PC-9 (cell line): Measurements from ENCODE around the gene AIRE. TPM values are rescaled to one million over a fixed set of nuclear protein-coding genes. Genes with fewer than 3 reads are reported as not detected.

ENCODE experiments used
- BruUV-seq: library from RNA; stranded (reverse); fragments of 400-500 nt; replicated peaks from 2 replicates; lab custom pipeline; 2021; lab: Mats Ljungman, UMichigan
- CTCF ChIA-PET: fragments of 300-600 bp; sonication (Branson Sonifier 250); formaldehyde crosslinking; loops from one replicate; lab custom pipeline; 2022; ENCODE audit warnings: antibody characterized with exemption; lab: Charles Lee
- POLR2A ChIA-PET: fragments of 300-600 bp; sonication (Branson Sonifier 250); formaldehyde crosslinking; loops from one replicate; lab custom pipeline; 2022; ENCODE audit warnings: antibody characterized with exemption; ENCODE audit not compliant: unreplicated experiment; lab: Charles Lee
- DNase-seq, 2 experiments: peaks; one replicate each; pipeline versions ENCODE4 v3.0.0 to v3.0.0-alpha.2; 2015 to 2022; ENCODE audit warnings: mixed read lengths in 1 of 2
- H2AFZ ChIP-seq: fragments of 200-600 bp; sonication (generic); 2 replicates; pipeline ENCODE4 v1.8.1; 2017; ENCODE audit warnings: antibody characterized with exemption
- H3F3A ChIP-seq: fragments of 200-600 bp; sonication (generic); 2 replicates; pipeline ENCODE4 v1.8.1; 2017; ENCODE audit warnings: antibody characterized with exemption, mild to moderate bottlenecking, low read depth; ENCODE audit not compliant: insufficient read depth
- H3K27ac ChIP-seq: fragments of 200-600 bp; sonication (generic); 2 replicates; pipeline ENCODE4 v1.6.1; 2016; ENCODE audit warnings: mixed run types
- H3K27me3 ChIP-seq: fragments of 200-600 bp; sonication (generic); 2 replicates; pipeline ENCODE4 v1.6.1; 2016; ENCODE audit warnings: low read depth, mixed run types; ENCODE audit not compliant: insufficient read depth
- H3K36me3 ChIP-seq: fragments of 200-600 bp; sonication (generic); 2 replicates; pipeline ENCODE4 v1.6.1; 2016; ENCODE audit warnings: low read depth, mixed run types
- H3K4me1 ChIP-seq: fragments of 200-600 bp; sonication (generic); replicated peaks from 2 replicates; pipeline ENCODE4 v1.6.1; 2016; ENCODE audit warnings: mixed run types; ENCODE audit not compliant: insufficient read depth
- H3K4me2 ChIP-seq: fragments of 200-600 bp; sonication (generic); 2 replicates; pipeline ENCODE4 v1.6.1; 2017; ENCODE audit warnings: mixed run types
- H3K4me3 ChIP-seq: fragments of 200-600 bp; sonication (generic); 2 replicates; pipeline ENCODE4 v1.6.1; 2016; ENCODE audit warnings: mixed run types
- H3K79me2 ChIP-seq: fragments of 200-600 bp; sonication (generic); 2 replicates; pipeline ENCODE4 v1.6.1; 2017; ENCODE audit warnings: low read depth, mixed run types
- H3K9me2 ChIP-seq: fragments of 200-600 bp; sonication (generic); 2 replicates; pipeline ENCODE4 v1.8.1; 2017; ENCODE audit warnings: mild to moderate bottlenecking; ENCODE audit not compliant: insufficient read depth
- H3K9me3 ChIP-seq: fragments of 200-600 bp; sonication (generic); 2 replicates; pipeline ENCODE4 v1.8.1; 2016; ENCODE audit warnings: low read depth; ENCODE audit not compliant: insufficient read depth
- H4K20me1 ChIP-seq: fragments of 200-600 bp; sonication (generic); 2 replicates; pipeline ENCODE4 v1.8.1; 2017; ENCODE audit not compliant: insufficient read depth
- EZH2 ChIP-seq: fragments of 200-600 bp; sonication (generic); IDR thresholded peaks from 2 replicates; pipeline ENCODE4 v1.8.0; 2017; ENCODE audit warnings: antibody characterized with exemption, low read depth
- intact Hi-C: fragments of 100-400 bp; cut with micrococcal nuclease; formaldehyde crosslinking; loops from one replicate; pipeline ENCODE4 v1.10.0; 2022; ENCODE audit not compliant: unreplicated experiment
- total RNA-seq: library from RNA; stranded (reverse); gene quantifications from 2 replicates; pipeline ENCODE4 v1.2.3, GENCODE V29; 2021
- TF ChIP-seq, protein P1 (sequence below): fragments of 200-600 bp; sonication (generic); conservative IDR thresholded peaks from 2 replicates; pipeline ENCODE4 v1.6.1; 2017; ENCODE audit warnings: mixed run types, antibody characterized with exemption, mild to moderate bottlenecking, moderate library complexity

The AIRE gene
- total RNA-seq, 1 experiment from 2014 or later: not detected

DNA sequence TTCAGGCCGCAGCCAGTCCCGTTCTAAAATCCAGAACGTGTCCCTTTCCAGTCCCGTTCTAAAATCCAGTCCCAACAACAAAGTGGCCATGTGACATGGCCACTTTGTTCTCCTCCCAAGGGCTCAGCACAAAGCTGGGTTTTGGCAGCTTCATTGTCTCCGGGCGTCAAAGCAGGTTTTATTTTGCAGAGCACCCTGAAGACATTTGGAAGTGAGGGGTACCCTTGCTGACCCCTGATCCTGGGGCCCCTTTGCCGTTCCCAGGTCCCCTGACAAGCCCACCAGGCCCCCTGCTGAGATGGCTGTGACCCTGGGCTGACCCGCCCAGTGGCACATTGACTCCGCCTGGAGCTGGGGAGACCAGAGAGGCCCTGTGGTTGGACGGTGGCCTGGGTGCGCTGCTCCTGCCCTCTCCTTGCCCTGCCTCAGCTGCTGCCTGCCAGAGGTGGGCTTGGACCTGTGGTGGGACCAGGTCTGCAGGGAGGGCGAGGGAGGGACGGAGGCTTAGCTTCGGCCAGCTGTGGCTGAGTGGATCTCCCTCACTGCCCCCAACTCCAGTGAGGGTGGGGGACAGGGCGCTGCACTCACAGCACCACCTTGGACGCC, 18.4 kb downstream of the AIRE start:
- H3K9me2 ChIP-seq: no peaks in the 10 kb centered on the region

DNA sequence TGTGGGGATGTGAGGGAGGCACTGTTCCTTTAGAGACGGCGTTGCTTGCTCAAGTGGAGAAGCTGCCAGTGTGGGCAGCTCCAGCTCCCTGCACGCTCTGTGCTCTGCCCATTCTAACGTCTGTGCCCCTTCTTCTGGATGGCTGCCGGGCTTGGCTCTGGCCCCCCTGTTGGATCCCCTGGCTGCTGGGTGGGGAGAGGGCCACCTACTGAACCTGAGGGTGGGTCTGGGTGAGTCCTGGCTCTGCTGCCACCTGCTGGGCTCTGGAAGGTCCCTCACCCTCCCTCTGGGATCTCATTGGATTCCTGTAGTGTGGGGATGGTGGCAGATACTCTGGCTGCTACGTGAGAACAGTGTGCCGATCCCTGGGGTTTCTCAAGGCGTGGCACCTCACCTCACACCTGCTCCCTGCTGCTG, 19.2 kb downstream of the AIRE start:
- no peaks in the 10 kb centered on the region for H3K27me3 ChIP-seq
- no peak overlapping the region for H3K4me3 ChIP-seq
- H3K9me2 ChIP-seq: no peaks in the 10 kb centered on the region
- TF ChIP-seq EZH2: no peak
- TF ChIP-seq, protein P1, sequence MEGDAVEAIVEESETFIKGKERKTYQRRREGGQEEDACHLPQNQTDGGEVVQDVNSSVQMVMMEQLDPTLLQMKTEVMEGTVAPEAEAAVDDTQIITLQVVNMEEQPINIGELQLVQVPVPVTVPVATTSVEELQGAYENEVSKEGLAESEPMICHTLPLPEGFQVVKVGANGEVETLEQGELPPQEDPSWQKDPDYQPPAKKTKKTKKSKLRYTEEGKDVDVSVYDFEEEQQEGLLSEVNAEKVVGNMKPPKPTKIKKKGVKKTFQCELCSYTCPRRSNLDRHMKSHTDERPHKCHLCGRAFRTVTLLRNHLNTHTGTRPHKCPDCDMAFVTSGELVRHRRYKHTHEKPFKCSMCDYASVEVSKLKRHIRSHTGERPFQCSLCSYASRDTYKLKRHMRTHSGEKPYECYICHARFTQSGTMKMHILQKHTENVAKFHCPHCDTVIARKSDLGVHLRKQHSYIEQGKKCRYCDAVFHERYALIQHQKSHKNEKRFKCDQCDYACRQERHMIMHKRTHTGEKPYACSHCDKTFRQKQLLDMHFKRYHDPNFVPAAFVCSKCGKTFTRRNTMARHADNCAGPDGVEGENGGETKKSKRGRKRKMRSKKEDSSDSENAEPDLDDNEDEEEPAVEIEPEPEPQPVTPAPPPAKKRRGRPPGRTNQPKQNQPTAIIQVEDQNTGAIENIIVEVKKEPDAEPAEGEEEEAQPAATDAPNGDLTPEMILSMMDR: peak; percentile 62
- ChIA-PET CTCF (no interaction called here), POLR2A (no interaction called here)
- no peak overlapping the region for H3K4me2 ChIP-seq
- H3F3A ChIP-seq: peaks cover 5% of the 10 kb centered on the region; the same call in 1 of the 2 replicates
- peaks cover 10% of the 10 kb centered on the region; the same call in 1 of the 2 replicates for H3K79me2 ChIP-seq
- peaks cover 22% of the 10 kb centered on the region for H4K20me1 ChIP-seq
- BruUV-seq: no TSS peak
- 0 out of 2 replicates have a peak, but pooled peaks cover 6% of the 10 kb centered on the region for H3K4me1 ChIP-seq
- no peaks in the 10 kb centered on the region for H3K36me3 ChIP-seq
- intact Hi-C loops: no loop called here
- DNase-seq: no peak
- H2AFZ ChIP-seq: no peak overlapping the region
- H3K9me3 ChIP-seq: no peaks in the 10 kb centered on the region
- no peak overlapping the region for H3K27ac ChIP-seq

More for the DNA sequence above, 18.4 kb downstream of the AIRE start:
- DNase-seq: no peak
- H3K36me3 ChIP-seq: no peaks in the 10 kb centered on the region
- no peak overlapping the region for H2AFZ ChIP-seq
- H3K4me3 ChIP-seq: no peak overlapping the region
- H3F3A ChIP-seq: peaks cover 5% of the 10 kb centered on the region; the same call in 1 of the 2 replicates
- no peak overlapping the region for H3K4me2 ChIP-seq
- no peaks in the 10 kb centered on the region for H3K27me3 ChIP-seq
- peaks cover 10% of the 10 kb centered on the region; the same call in 1 of the 2 replicates for H3K79me2 ChIP-seq
- CTCF ChIA-PET: no interaction called here
- H3K4me1 ChIP-seq: 0 out of 2 replicates have a peak, but pooled peaks cover 6% of the 10 kb centered on the region
- POLR2A ChIA-PET: no interaction called here
- peaks cover 22% of the 10 kb centered on the region for H4K20me1 ChIP-seq
- H3K9me3 ChIP-seq: no peaks in the 10 kb centered on the region
- no TSS peak for BruUV-seq
- no peak overlapping the region for H3K27ac ChIP-seq
- TF ChIP-seq, protein P1: no peak
- no peak for TF ChIP-seq EZH2
- intact Hi-C loops: no loop called here

DNA sequence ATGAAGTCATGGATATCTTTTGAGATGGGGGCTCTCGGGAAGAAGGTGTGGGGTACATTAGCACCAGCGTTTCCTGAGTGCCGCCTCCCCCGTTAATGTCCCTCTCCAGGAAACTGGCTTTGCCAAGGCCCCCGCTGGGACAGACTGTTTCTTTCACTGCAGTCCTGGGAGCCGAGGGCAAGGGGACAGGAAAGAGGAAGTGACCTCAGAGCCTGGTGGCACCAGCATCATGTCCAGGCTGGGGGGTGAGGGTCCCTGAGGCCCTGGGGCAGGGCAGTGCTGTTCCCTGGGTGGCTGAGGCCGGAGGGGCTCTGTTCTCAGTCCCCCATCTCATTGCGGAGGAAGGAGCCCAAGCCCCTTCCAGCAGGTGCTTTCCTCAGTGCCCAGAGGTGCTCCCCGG, 20.0 kb downstream of the AIRE start:
- Histone ChIP-seq H4K20me1 (peaks cover 22% of the 10 kb centered on the region), H3K27me3 (no peaks in the 10 kb centered on the region), H3K4me1 (0 out of 2 replicates have a peak, but pooled peaks cover 6% of the 10 kb centered on the region), H3F3A (peaks cover 5% of the 10 kb centered on the region; the same call in 1 of the 2 replicates), H3K36me3 (no peaks in the 10 kb centered on the region), H3K79me2 (peaks cover 10% of the 10 kb centered on the region; the same call in 1 of the 2 replicates), H3K4me2 (no peak overlapping the region), H3K9me3 (no peaks in the 10 kb centered on the region), H3K4me3 (no peak overlapping the region), H3K9me2 (no peaks in the 10 kb centered on the region), H2AFZ (no peak overlapping the region), H3K27ac (no peak overlapping the region)
- no TSS peak for BruUV-seq
- ChIA-PET POLR2A (no interaction called here), CTCF (no interaction called here)
- intact Hi-C loops: no loop called here
- DNase-seq: no peak
- TF ChIP-seq EZH2: no peak
- TF ChIP-seq, protein P1: no peak
